HG03159 (cell line): ENCODE measurements around the gene TBC1D3K.
"Not testable (repeated sequence)": the region's sequence is repeated elsewhere in the genome, so short reads cannot be mapped to it uniquely, and the experiment has no call there.

ENCODE experiments used
- ATAC-seq: cut with Tn5 transposase; IDR thresholded peaks from one replicate; pipeline ENCODE4 v1.9.1; 2021; ENCODE audit warnings: mild to moderate bottlenecking, moderate library complexity; ENCODE audit not compliant: unreplicated experiment

Gene TBC1D3K

GRCh38 chr17:37924115-37924514 lies at the start of gene TBC1D3K:
Gene TBC1D3K, plus strand, starts transcription at chr17:37924415. Its CDS starts 1,585 bp downstream, at chr17:37926000.
- not testable (repeated sequence) for ATAC-seq

GRCh38 chr17:37884516-37884915 lies 39.7 kb upstream of the TBC1D3K start:
- no peak for ATAC-seq

- no peak for ATAC-seq
Observed at GRCh38 chr17:37885136-37885535, 39.1 kb upstream of the TBC1D3K start.

- ATAC-seq = no peak
Observed at GRCh38 chr17:37888881-37889280, 35.3 kb upstream of the TBC1D3K start.

- ATAC-seq = not testable (repeated sequence)
Observed at GRCh38 chr17:37896961-37897360, 27.3 kb upstream of the TBC1D3K start.
